ENCODE measurements around the gene PARD3. TPM values are rescaled to one million over a fixed set of nuclear protein-coding genes. Genes with fewer than 3 reads are reported as not detected.
"Not testable (repeated sequence)": the region's sequence is repeated elsewhere in the genome, so short reads cannot be mapped to it uniquely, and the experiment has no call there.

PARD3 gene
- total RNA-seq, 1 donor from 2014 or later: 29.4 TPM

DNA sequence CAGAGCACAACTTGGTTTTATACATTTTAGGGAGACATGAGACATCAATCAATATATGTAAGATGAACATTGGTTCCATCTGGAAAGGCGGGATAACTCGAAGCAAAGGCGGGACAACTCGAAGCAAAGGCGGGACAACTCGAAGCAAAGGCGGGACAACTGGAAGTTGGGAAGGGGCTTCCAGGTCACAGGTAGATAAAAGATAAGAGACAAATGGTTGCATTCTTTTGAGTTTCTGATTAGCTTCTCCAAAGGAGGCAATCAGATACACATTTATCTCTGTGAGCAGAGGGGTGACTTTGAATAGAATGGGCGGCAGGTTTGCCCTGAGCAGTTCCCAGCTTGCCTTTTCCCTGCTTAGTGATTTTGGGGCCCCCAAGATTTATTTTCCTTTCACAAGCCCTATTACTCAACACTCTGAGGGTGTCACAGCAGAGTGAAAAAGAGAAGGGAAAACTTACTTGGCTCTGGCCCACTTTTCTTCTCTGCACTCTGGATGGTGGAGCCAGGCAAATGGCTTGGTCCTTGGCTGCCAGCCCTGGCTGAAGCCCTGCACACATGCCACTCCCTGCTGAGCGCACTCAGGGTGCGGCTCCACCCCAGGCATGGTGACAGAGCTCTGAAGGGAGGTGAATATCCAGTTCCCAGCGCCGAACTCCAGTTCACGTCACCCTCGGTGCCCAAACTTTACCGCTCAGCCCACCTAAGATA is 46.7 kb downstream of the PARD3 start:
- DNase-seq (ENCODE audit: low read depth in 2 of 2): peak in 1 of 2 donors; percentile 40

DNA sequence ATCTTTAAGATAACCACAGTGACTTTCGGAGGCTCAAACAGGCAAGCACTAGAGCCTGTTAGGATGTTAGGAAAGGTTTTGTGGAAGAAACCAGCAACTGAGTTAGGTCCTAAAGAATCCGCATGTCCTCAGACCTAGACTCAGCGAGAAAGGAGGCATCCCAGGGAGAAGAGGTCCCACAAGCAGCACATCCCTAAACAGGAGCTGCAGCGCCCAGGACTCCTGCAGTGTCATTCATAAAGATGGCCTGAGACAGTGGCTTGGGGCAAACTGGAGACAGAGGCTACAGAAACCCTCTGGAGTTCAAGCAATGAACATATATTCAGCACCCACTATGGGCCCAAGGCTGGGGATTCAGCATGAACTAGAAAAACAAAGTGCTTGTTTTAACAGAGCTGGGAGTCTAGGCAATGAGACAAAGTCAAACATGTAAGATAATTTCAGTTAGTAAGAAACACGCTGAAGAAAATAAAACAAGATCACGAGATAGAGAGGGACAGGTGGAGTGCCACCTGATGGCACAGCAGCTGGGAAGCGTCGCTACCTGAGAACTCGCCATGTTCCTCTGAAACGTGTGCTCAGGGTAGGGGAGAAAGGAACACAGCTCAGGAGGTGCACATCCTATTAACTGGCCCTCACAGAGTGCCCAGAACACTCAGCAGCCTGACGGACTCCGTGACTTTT is 48.1 kb downstream of the PARD3 start:
- no peak for DNase-seq (ENCODE audit: low read depth in 2 of 2)

DNA sequence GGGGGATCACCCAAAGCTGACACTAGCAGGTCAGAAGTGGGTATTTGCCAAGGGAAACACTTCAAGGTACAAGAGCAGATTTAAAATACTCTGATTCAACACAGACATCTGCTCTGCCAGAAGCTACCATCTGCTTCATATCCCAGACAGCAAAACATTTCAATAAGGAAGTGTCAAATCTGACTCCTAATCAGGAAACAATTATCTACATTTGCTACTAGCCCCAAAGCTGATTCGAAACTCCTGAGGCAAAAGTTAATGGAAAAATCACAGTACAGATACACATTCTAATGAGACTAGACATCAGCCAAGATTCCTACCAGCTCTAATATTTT is 48.9 kb downstream of the PARD3 start:
- peak in 1 of 2 donors; percentile 19 for DNase-seq (ENCODE audit: low read depth in 2 of 2)

DNA sequence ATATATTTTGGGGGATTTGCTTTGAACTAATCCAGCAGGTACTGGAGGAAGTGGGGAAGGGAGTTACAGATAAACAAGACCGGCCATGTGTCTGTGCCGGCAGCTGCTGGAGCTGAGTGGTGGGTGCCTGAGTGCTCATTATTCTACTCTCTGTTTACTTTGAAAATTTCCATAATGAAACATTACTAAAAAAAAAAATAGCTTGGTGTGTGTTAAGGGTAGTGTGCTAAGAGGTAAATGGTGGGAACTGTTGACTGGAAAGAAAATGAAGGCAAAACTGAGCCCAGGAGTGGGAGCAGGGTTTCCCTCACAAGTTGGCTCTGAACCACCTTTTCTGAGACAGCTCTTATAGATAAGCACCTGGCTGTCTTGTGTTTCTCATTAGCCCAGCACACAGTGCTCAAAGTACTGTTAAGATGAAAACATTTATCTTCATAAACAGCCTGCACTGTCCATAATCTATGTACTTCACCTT is 50.6 kb downstream of the PARD3 start:
- no peak for DNase-seq (ENCODE audit: low read depth in 2 of 2)

DNA sequence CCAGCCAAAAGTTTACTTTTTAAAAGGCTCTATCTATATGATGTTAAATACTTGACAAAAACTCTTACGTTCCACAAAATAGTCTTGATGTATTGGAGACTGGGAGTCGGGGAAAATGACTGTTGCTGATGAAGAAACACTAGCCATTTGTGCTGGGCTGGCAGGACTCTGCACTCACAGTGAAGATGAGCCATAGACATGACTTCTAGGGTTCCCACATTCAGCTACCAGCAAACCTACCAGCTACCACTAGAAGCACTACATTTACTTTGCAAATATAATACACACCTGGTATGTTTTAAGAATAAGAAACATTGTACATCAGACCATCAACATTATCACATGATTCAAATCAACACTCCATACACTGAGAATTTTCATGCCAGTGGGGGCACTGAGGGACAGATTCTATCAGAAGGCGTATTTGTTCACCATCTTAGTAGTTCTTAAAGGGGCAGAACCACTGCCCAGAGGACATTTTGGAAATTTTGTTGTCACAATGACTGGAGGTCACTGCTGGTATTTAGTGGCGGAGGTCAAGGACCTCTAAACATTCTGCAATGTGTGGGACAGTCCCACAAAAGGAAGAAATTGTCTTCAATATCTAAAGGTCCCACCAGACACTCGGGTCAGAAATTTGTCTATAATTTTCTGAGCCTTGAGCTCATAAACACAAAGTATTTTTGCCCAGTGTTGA is 52.3 kb downstream of the PARD3 start:
- no peak for DNase-seq (ENCODE audit: low read depth in 2 of 2)

DNA sequence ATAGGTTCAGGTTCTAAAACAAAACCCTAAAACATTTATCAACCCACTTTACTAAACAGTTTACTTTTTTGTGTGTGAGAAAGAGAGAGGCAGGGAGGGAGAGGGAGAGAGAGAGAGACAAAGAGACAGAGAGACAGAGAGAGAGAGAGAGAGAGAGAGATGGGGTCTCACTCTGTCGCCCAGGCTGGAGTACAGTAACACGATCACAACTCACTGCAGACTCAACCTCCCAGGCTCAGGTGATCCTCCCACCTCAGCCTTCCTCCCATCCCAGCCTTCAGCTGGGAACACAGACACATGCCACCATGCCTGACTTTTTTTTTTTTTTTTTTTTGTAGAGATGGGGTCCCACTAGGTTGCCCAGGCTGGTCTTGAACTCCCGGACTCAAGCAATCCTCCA is 52.9 kb downstream of the PARD3 start:
- no peak for DNase-seq (ENCODE audit: low read depth in 2 of 2)

DNA sequence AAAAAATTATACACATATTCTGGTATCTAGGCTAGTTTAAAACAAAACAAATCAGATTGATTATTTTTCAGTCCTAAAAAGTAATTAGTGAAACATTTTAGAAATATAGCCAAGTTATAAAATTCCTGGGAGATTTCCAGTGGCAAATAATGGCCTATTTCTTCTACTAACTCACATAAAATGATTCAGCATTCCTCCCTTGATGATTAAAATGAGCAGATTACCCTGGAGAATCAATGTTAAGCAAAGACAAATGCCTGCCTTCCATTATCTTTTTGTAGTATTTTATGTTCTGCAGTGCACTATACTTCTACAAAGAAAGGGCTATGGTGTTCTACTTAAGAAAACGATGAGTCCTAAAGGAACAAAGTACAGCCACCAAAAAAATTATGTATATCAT is 53.6 kb downstream of the PARD3 start:
- no peak for DNase-seq (ENCODE audit: low read depth in 2 of 2)

DNA sequence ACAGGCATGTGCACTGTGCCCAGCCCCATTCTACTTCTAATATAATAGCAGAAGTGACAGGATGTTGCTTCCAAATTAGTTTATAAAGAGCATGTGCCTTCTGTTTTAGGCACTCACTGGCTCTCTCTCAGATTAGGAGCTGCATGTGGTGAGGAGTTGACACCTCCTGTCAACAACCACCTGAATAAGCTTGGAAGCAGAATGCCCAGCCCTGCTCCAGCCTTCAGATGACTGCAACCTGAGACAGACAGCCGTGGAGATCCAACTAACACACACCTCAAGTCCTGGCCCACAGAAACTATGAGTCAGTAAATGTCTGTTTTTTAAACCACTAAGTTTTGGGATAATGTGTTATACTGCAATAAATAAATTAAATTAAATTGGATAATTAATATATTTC is 54.5 kb downstream of the PARD3 start:
- DNase-seq (ENCODE audit: low read depth in 2 of 2): no peak

DNA sequence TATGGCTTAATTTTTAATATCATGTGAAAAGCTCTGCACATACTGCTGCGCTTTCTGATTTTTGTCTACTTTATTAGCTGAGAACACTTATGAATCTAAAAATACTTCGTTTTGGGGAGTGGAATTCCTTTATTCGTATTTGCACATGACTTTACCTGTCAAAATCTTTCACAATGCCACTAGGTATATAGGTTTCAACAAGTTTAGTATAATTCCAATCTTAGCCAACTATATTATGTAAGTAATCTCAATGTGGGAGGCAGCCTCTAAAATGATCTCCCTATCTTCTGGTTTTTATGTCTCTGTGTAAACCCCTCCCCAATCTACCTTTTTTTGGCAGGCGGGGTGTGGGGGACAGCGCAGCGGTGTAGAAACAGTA is 55.3 kb downstream of the PARD3 start:
- no peak for DNase-seq (ENCODE audit: low read depth in 2 of 2)

DNA sequence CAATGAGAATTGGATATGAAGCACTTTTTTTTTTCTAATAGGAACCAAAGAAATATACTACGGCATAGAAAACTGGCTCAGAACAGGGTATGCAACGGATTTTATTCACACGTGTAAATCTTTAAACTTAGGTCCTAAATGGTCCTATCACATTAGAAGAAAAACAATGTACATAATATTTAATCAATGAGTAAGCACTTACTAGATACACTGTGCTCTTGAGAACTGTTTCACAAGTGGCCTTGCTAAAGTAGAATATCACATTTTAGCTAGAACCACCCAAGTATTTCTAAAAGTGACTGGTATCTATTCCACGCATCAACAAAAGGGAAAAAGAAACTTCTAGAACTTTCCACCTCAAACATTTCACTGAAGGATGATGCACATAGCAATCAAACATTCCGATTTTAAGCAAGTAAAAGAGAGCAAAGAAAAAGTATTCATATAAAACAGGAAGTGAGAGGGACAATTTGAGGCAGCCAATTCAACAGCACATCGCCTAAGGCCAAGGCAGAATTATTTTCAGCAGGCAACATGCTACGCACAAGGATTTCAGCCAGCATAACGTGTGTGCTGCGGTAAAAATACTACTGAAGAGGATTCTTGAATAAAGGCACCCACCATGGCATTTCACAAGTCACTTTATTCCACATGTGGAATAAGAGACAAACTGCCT is 55.8 kb downstream of the PARD3 start:
- DNase-seq (ENCODE audit: low read depth in 2 of 2): no peak

DNA sequence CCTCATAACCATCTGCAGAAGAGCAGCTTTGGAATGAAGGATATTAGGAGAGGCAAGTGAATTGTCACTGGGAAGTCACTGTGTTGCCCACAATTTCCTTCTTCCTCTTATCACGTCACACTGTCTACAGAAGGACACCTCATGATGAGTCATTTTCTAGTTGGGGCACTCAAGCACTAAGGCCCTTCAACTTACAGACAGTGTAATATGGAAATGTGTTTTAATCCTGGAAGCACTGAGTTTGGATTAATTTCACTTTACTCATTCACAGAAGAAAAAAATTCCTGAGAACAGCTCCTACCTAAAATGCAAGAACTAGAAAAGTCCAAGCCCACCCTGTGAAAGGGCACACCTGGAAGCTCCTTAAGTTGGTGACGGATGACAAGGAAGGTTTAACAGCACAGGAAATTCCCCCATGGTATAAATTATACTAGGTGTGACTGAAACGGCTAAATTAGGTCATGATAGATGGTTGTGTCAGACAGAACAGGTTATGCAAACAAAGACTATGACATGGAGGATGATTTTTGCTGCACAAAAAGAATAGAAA is 56.6 kb downstream of the PARD3 start:
- DNase-seq (ENCODE audit: low read depth in 2 of 2): peak in 1 of 2 donors; percentile 89

DNA sequence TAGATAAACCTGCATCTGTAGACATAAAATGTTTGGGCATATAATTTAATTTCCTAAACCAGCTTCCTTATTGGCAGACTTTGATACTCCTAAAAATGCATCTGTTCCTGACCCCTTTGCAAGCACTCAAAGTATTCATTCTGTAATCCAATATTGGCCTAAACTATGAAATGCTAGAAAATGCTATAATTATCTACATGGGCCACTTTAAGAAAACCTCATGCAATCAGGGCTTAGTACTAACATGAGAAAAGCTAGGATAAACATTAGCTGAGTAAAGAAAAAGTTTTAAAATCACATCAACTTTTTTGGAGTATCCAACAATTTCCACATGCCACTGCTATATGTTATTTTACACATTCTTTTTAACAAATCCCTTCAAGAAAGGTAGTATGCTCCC is 57.2 kb downstream of the PARD3 start:
- no peak for DNase-seq (ENCODE audit: low read depth in 2 of 2)

DNA sequence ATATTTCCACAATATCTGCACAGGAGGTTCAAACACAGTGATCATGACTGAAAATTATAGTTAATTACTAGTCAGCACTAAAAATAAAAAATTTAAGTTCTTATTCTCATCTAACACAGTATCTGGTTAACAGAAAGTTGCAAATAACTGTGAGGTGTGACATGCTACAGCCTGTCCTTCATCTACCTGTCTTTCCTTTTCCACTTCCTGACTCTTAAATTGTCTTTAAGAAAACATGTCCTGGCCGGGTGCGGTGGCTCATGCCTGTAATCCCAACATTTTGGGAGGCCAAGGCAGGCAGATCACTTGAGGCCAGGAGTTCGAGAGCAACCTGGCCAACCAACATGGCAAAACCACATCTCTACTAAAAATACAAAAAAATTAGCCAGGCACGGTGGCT is 57.9 kb downstream of the PARD3 start:
- not testable (repeated sequence) for DNase-seq (ENCODE audit: low read depth in 2 of 2)

DNA sequence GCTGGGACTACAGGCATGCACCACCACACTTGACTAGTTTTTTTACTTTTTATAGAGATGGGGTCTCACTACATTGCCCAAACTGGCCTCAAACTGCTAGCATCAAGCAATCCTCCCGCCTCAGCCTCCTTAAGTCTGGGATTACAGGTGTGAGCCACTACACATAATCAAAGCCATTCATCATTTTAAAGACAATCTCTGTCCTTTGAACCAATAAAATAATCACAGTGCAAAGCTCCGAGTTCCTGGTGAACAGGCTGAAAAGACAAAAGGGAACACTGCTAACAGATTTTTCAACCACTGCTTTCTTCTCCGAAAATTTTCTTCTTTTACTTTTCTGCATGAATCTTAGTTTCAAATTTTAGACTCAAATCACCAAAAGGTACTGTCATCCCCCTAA is 58.5 kb downstream of the PARD3 start:
- DNase-seq (ENCODE audit: low read depth in 2 of 2): no peak

DNA sequence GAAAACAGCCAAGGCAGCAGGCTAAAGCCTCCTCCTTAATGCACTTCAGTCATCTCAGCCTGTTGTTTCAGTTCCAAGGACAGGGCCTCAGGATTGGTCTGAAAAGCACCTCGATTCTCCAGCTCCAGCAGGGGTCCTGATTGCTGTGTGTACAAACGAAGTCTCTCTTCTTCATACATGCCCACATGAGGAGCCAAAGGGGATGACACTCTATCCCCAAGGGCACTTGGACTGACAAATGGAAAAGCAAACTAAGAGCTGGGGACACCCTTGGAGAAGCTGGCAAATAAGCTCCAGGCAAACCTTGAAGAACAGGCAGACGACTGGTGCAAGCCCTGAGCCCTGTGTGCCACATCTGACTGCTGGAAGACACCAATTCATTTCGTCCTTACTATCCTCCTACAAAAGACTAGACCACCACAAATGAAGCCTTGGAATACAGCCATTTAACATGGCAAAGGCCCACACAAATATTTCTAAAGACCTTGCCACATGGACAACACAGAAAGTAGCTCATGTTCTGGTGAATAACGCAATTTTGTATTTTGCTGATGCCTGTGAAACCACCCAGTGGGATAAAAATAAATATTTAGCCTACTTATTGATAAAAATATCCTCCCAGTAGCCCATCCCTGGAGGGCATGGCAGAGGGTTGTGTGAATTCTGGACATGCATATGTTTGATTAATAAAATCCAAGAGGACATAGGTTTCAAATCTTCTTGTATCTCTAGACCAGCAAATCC is 61.9 kb downstream of the PARD3 start:
- DNase-seq (ENCODE audit: low read depth in 2 of 2): no peak

DNA sequence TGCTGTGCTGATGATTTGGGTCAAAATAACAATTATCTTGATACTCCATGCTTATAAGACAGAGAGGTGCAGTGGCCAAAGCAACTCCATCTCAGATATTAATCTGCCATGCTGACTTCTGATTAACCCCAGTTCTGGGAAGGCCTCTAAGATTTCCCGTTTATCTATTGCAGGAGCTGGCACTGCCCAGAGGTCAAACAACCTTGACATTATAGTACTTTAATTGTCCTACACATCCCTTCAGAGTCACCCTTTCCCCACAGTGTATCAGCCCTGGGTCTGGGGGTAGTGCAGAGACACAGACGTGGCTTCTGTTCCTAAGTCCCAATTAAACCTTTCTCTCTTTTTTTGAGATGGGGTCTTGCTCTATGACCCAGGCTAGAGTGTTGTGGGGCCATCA is 63.8 kb downstream of the PARD3 start:
- no peak for DNase-seq (ENCODE audit: low read depth in 2 of 2)

DNA sequence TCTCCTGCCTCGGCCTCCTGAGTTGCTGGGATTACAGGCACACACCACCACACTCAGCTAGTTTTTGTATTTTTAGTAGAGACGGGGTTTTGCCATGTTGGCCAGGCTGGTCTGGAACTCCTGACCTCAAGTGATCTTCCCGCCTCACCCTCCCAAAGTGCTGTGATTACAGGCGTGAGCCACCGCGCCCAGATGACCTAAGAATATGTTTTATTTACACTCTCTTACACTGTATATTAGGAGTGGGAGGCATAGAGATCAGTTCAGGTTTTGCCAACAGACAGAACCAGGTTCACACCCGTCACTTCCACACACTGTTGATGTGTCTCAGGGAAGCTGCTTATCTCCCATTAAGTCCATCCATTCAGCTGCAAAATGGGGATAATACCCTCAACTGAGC is 64.3 kb downstream of the PARD3 start:
- not testable (repeated sequence) for DNase-seq (ENCODE audit: low read depth in 2 of 2)

DNA sequence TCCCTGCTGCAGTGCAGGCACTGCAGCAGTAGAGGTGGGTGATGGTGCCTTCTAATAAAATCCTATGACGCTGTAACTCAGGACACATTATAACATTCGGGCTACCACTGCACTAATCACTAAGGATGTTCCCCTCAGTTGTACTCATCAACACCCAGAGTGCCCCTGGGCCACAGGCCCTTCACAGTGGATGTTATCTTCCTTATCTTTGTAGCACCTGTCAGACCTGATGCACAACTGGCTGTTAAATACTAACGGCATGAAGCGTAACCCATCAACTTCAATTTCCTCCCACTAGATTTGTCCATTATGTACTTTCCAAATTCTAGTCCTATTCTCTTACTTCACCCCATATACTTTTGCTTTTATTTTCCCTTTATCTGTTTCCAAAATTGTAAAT is 66.3 kb downstream of the PARD3 start:
- no peak for DNase-seq (ENCODE audit: low read depth in 2 of 2)

DNA sequence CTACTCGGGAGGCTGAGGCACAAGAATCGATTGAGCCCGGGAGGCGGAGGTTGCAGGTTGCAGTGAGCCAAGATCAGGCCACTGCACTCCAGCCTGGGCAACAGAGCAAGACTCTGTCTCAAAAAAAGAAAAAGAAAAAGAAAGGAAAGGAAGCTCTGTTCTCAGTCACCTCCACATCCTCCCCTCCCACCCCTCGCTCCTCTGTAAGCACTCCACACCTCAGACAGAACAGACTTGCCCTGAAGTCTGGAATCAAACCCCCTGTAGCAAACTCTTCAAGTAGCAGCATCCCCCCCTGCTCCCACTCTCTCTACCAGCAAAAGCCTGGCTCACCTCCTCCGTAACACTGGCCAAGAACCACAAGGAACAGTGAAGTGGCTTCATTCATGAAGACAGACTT is 66.7 kb downstream of the PARD3 start:
- no peak for DNase-seq (ENCODE audit: low read depth in 2 of 2)

DNA sequence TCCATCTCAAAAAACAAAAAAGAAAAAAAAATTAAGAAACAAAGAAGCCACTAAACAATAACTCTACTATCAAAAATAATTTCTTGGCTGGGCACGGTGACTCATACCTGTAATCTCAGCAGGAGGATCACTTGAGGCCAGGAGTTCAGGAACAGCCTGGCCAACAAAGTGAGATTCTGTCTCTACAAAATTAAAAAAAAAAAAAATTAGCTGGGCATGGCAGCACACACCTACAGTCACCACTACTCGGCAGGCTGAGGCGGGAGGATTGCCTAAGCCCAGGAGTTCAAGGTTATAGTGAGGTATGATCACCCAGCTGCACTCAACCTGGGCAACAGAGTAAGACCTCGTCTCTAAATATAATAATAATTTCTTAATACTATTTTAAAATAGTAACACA is 69.0 kb downstream of the PARD3 start:
- DNase-seq (ENCODE audit: low read depth in 2 of 2): no peak

DNA sequence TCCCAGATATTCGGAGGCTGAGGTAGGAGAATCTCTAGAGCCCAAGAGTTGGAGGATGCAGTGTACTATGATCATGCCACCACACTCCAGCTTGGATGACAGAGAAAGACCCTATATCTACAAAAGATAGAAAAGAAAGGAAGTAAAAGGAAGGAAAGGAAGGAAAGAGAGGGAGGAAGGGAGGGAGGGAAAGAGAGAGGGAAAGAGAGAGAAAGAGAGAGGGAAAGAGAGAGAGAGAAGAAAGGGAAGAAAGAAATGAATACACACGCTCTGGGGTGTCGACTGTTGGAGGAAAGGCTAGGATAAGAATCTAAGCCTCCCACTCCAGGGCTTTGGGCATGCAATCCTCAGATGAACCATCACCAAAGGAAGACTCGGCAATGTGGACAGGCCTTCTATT is 69.9 kb downstream of the PARD3 start:
- no peak for DNase-seq (ENCODE audit: low read depth in 2 of 2)

Data from lung microvascular endothelial cell (primary cell).